Measurements from ENCODE around the gene RAB27B.

The RAB27B gene, protein sequence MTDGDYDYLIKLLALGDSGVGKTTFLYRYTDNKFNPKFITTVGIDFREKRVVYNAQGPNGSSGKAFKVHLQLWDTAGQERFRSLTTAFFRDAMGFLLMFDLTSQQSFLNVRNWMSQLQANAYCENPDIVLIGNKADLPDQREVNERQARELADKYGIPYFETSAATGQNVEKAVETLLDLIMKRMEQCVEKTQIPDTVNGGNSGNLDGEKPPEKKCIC
- 3.1 to 10.4 (median 6.6) reads per million in 3 donors for total RNA-seq

DNA sequence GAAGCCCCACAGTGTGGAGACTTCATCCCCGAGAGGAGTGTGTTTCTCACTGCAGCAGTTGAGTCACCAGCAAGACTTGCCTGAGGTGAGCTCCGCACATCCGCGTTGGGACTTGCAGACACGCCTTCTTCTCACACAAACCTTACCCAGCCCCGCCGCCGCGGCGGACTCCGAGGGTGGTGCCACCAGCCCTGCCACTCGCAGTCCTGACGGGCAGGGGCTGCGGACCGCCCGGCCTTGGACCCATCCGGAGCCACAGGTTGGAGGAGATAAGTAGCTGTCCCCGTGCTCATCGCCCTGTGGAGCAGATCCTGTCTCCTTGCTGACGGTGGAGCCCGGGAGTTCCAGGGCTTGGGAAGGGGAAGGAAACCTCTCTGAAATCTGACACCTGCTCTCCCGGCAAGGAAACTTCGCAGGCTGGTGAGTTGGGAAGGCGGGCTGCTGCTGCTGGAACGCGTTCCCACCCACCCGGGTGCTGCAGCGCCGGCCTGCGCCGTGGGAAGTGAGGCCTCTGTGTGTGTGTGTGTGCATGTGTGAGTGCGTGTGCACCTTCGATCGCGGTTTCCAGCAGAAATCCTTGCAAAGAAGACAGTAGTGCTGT is at the start of gene RAB27B:
TSS of gene RAB27B (plus strand) at position 197 of the 601 bp plus-strand sequence. CDS start 49,109 bp downstream, outside the sequence.
- Histone ChIP-seq H3K4me3 (ENCODE audit: insufficient read depth, low read depth, low read length, poor library complexity, severe bottlenecking) (peak within 1 kb of the TSS; percentile 72), H3K9me3 (ENCODE audit: control insufficient read depth, low read length) (no peaks in the 10 kb centered on the region), H3K4me1 (ENCODE audit: control insufficient read depth, insufficient read depth, low read length, poor library complexity, severe bottlenecking) (peaks cover 5% of the 10 kb centered on the region), H3K27ac (ENCODE audit: insufficient read depth, low read length, poor library complexity, severe bottlenecking) (peak within 1 kb of the TSS; percentile 44), H3K27me3 (replicated peaks; ENCODE audit: control insufficient read depth, insufficient read depth, low read length, poor library complexity, severe bottlenecking) (no peaks in the 10 kb centered on the region), H3K36me3 (ENCODE audit: control insufficient read depth, insufficient read depth, low read length) (no peaks in the 10 kb centered on the region)
- peak; percentile 26 to 36 (median 31) for DNase-seq

DNA sequence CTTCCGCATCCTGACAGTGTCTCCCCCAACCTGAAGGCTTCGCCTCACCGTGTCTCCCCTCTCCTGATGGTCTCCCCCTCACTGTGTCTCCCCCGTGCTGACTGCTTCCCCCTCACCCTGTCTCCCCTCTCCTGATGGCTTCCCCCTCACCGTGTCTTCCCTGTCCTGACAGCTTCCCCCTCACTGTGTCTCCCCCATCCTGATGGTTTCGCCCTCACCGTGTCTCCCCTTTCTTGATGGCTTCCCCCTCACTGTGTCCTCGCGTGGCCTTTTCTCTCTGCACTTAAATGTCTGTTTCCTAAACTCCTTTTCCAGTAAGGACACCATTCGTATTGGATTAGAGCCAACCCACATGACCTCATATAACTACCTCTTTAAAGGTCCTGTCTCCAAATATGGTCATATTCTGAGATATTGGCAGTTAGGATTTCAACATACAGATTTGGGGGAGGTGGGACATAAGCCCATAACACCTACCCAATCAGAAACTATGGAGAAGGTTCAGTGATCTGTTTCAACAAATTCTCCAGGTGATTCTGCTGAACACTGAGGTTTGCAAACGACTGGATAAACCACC is 47.9 kb upstream of the RAB27B start:
- DNase-seq, result no peak
- Histone ChIP-seq H3K36me3 (ENCODE audit: control insufficient read depth, insufficient read depth, low read length) (no peaks in the 10 kb centered on the region), H3K27ac (ENCODE audit: insufficient read depth, low read length, poor library complexity, severe bottlenecking) (no peak overlapping the region), H3K27me3 (replicated peaks; ENCODE audit: control insufficient read depth, insufficient read depth, low read length, poor library complexity, severe bottlenecking) (no peaks in the 10 kb centered on the region), H3K4me3 (ENCODE audit: insufficient read depth, low read depth, low read length, poor library complexity, severe bottlenecking) (no peak overlapping the region), H3K9me3 (ENCODE audit: control insufficient read depth, low read length) (no peaks in the 10 kb centered on the region), H3K4me1 (ENCODE audit: control insufficient read depth, insufficient read depth, low read length, poor library complexity, severe bottlenecking) (no peaks in the 10 kb centered on the region)

DNA sequence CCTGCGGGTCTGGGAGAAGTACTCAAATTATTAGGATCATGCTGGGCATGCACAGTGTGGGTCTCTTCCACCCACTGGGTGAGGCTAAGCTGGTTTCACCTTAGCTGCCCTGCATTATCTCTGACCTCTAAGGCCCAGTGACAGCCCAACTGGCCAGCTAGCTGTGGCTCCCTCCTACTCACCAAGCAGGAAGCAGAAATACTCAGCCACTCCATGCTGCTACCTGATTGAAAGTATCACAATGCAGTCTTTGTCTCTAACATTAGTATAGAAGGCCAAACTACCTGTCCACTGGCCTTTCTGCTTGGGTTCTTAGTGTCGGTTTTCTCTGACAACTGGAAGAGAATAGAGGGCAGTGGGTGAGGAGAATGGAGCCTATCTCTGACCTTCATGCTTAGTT is 47.3 kb upstream of the RAB27B start:
- Histone ChIP-seq H3K4me3 (ENCODE audit: insufficient read depth, low read depth, low read length, poor library complexity, severe bottlenecking) (no peak overlapping the region), H3K27me3 (replicated peaks; ENCODE audit: control insufficient read depth, insufficient read depth, low read length, poor library complexity, severe bottlenecking) (no peaks in the 10 kb centered on the region), H3K36me3 (ENCODE audit: control insufficient read depth, insufficient read depth, low read length) (no peaks in the 10 kb centered on the region), H3K27ac (ENCODE audit: insufficient read depth, low read length, poor library complexity, severe bottlenecking) (no peak overlapping the region), H3K9me3 (ENCODE audit: control insufficient read depth, low read length) (no peaks in the 10 kb centered on the region), H3K4me1 (ENCODE audit: control insufficient read depth, insufficient read depth, low read length, poor library complexity, severe bottlenecking) (no peaks in the 10 kb centered on the region)
- DNase-seq, result no peak

DNA sequence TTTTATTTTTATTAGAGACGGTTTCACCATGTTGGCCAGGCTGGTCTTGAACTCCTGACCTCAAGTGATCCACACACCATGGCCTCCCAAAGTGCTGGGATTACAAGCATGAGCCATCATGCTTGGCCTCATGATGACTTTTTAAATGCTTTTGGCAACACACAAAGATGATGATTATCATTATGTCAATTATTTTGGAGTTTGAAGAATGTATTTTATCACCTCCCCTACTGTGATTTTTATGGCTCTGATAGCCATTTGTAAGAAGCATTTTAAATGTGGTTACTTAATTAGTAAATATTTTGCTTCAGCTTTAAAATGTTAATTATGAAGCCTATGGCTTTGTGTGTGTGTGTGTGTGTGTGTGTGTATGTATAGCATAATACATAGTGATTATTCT is 45.1 kb upstream of the RAB27B start:
- Histone ChIP-seq H3K9me3 (ENCODE audit: control insufficient read depth, low read length) (no peaks in the 10 kb centered on the region), H3K27ac (ENCODE audit: insufficient read depth, low read length, poor library complexity, severe bottlenecking) (no peak overlapping the region), H3K4me1 (ENCODE audit: control insufficient read depth, insufficient read depth, low read length, poor library complexity, severe bottlenecking) (no peaks in the 10 kb centered on the region), H3K27me3 (replicated peaks; ENCODE audit: control insufficient read depth, insufficient read depth, low read length, poor library complexity, severe bottlenecking) (no peaks in the 10 kb centered on the region), H3K36me3 (ENCODE audit: control insufficient read depth, insufficient read depth, low read length) (no peaks in the 10 kb centered on the region), H3K4me3 (ENCODE audit: insufficient read depth, low read depth, low read length, poor library complexity, severe bottlenecking) (no peak overlapping the region)
- no peak for DNase-seq

DNA sequence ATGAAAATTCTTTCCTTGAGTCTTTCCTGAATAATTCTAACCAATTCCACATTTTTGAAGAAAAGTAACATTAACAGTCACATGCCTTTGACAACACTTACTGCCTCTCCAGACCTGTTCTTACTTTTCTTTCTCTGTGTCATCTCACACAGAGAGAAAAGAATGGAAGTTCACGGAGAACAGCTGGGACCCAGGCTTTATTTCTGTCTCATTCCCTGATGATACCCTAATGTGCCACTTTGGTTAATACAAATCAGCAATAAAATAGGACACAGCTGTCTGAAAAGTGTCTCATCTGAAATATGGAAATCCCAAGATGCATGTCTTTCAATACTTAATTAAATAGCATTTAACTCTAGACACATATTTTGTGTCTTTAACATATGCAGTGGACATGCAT is 42.1 kb upstream of the RAB27B start:
- DNase-seq, result no peak
- H3K36me3 ChIP-seq (ENCODE audit: control insufficient read depth, insufficient read depth, low read length), result no peaks in the 10 kb centered on the region
- no peak overlapping the region for H3K27ac ChIP-seq (ENCODE audit: insufficient read depth, low read length, poor library complexity, severe bottlenecking)

DNA sequence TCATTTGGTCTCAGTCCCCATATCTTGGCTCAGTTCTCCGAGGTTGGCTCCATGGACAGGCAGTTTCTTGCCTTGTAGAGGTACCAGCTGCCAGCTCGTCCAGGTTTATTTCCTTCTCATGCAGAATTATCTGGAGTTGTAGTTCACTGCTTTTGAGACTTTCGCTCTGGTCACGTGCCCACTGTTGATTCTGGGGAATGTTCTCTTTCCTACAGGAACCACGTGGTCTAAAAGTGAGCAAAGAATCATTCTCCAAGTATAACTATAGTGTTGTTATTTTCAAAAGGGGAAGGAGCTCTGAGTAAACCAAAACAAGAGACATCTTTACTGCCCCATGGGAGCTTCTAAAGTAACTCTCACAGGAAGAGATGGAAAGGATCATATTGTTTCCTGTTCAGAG is 41.2 kb upstream of the RAB27B start:
- Histone ChIP-seq H3K27ac (ENCODE audit: insufficient read depth, low read length, poor library complexity, severe bottlenecking) (no peak overlapping the region), H3K4me3 (ENCODE audit: insufficient read depth, low read depth, low read length, poor library complexity, severe bottlenecking) (no peak overlapping the region), H3K9me3 (ENCODE audit: control insufficient read depth, low read length) (no peaks in the 10 kb centered on the region), H3K27me3 (replicated peaks; ENCODE audit: control insufficient read depth, insufficient read depth, low read length, poor library complexity, severe bottlenecking) (no peaks in the 10 kb centered on the region), H3K36me3 (ENCODE audit: control insufficient read depth, insufficient read depth, low read length) (no peaks in the 10 kb centered on the region), H3K4me1 (ENCODE audit: control insufficient read depth, insufficient read depth, low read length, poor library complexity, severe bottlenecking) (no peaks in the 10 kb centered on the region)
- DNase-seq, result no peak

More for the DNA sequence above, 42.1 kb upstream of the RAB27B start:
- Histone ChIP-seq H3K4me3 (ENCODE audit: insufficient read depth, low read depth, low read length, poor library complexity, severe bottlenecking) (no peak overlapping the region), H3K9me3 (ENCODE audit: control insufficient read depth, low read length) (no peaks in the 10 kb centered on the region), H3K27me3 (replicated peaks; ENCODE audit: control insufficient read depth, insufficient read depth, low read length, poor library complexity, severe bottlenecking) (no peaks in the 10 kb centered on the region), H3K4me1 (ENCODE audit: control insufficient read depth, insufficient read depth, low read length, poor library complexity, severe bottlenecking) (no peaks in the 10 kb centered on the region)

DNA sequence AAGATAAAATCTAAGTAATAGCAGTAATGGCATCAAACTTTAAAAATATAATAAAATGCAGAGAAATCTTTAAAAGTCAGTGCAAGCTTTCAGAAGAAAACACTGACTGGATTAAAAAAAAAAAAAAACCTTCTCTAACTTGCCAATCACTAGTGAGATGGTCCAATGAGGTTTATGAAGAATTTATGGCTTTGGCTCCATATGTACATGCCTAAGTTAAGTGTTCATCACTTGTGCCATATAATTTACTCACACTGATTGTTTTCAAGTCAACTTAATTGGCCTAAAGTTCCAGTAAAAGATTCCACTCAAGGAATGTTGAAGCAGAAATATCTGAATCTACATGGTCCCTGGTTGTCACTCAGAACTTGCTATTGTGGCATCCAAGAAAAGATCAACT is 40.7 kb upstream of the RAB27B start:
- Histone ChIP-seq H3K4me1 (ENCODE audit: control insufficient read depth, insufficient read depth, low read length, poor library complexity, severe bottlenecking) (no peaks in the 10 kb centered on the region), H3K4me3 (ENCODE audit: insufficient read depth, low read depth, low read length, poor library complexity, severe bottlenecking) (no peak overlapping the region), H3K36me3 (ENCODE audit: control insufficient read depth, insufficient read depth, low read length) (no peaks in the 10 kb centered on the region), H3K9me3 (ENCODE audit: control insufficient read depth, low read length) (no peaks in the 10 kb centered on the region), H3K27me3 (replicated peaks; ENCODE audit: control insufficient read depth, insufficient read depth, low read length, poor library complexity, severe bottlenecking) (no peaks in the 10 kb centered on the region), H3K27ac (ENCODE audit: insufficient read depth, low read length, poor library complexity, severe bottlenecking) (no peak overlapping the region)
- DNase-seq, result no peak

DNA sequence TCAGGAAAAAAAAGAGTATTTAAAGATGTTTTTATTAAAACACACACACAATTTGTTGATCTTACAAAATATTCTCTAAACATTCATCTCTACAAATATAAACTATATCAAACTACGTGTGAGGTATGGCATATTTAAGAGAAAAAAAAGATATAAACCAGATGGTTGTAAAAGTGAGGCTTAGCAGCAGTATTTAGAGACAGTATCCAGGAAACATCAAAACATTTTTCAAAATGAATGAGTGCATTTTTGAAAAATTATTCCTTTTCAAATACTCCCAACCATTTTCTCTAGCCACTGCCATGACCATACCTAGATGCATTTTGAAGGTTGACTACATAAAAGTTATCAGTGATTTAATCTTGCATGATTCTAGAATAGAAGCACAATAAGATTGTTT is 38.2 kb upstream of the RAB27B start:
- Histone ChIP-seq H3K4me1 (ENCODE audit: control insufficient read depth, insufficient read depth, low read length, poor library complexity, severe bottlenecking) (no peaks in the 10 kb centered on the region), H3K4me3 (ENCODE audit: insufficient read depth, low read depth, low read length, poor library complexity, severe bottlenecking) (no peak overlapping the region), H3K9me3 (ENCODE audit: control insufficient read depth, low read length) (no peaks in the 10 kb centered on the region), H3K27ac (ENCODE audit: insufficient read depth, low read length, poor library complexity, severe bottlenecking) (no peak overlapping the region), H3K27me3 (replicated peaks; ENCODE audit: control insufficient read depth, insufficient read depth, low read length, poor library complexity, severe bottlenecking) (no peaks in the 10 kb centered on the region), H3K36me3 (ENCODE audit: control insufficient read depth, insufficient read depth, low read length) (no peaks in the 10 kb centered on the region)
- DNase-seq, result no peak

DNA sequence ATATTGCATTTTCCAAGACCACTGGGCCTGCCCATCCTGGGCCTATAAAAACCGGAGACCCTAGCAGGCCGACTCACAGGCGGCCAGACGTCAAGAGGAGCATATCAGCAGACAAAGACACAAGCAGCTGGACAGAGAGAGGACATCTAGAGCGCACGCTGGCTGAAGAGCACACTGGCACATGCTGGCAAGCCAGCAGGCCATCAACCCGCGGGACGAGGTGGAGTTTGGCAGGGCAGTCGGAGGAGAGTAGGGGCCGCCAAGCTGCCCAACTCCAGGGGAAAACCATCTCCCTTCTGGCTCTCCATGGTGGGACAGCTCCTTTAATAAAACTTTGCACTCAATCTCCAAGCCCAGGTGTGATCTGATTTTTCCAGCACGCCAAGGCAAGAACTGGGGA is 36.6 kb upstream of the RAB27B start:
- no peak for DNase-seq
- no peaks in the 10 kb centered on the region for H3K27me3 ChIP-seq (replicated peaks; ENCODE audit: control insufficient read depth, insufficient read depth, low read length, poor library complexity, severe bottlenecking)
- H3K36me3 ChIP-seq (ENCODE audit: control insufficient read depth, insufficient read depth, low read length), result no peaks in the 10 kb centered on the region
- H3K9me3 ChIP-seq (ENCODE audit: control insufficient read depth, low read length), result no peaks in the 10 kb centered on the region
- H3K4me1 ChIP-seq (ENCODE audit: control insufficient read depth, insufficient read depth, low read length, poor library complexity, severe bottlenecking), result no peaks in the 10 kb centered on the region
- H3K27ac ChIP-seq (ENCODE audit: insufficient read depth, low read length, poor library complexity, severe bottlenecking), result no peak overlapping the region
- H3K4me3 ChIP-seq (ENCODE audit: insufficient read depth, low read depth, low read length, poor library complexity, severe bottlenecking), result no peak overlapping the region

DNA sequence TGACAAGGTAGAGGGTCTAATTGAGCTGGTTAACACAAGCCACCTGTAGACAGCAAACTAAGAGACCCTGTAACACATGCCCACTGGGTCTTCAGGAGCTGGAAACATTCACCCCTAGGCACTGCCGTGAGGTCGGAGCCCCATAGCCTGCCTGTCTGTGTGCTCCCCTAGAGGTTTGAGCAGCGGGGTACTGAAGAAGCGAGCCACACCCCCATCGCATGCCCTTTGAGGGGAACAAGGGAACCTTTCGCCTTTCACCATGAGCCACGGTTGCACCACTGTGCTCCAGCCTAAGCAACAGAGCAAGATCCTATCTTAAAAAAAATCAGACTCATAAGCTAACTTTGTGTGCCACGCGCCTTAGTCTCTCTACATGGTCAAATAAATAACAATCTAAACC is 36.2 kb upstream of the RAB27B start:
- Histone ChIP-seq H3K4me3 (ENCODE audit: insufficient read depth, low read depth, low read length, poor library complexity, severe bottlenecking) (no peak overlapping the region), H3K9me3 (ENCODE audit: control insufficient read depth, low read length) (no peaks in the 10 kb centered on the region), H3K36me3 (ENCODE audit: control insufficient read depth, insufficient read depth, low read length) (no peaks in the 10 kb centered on the region), H3K4me1 (ENCODE audit: control insufficient read depth, insufficient read depth, low read length, poor library complexity, severe bottlenecking) (no peaks in the 10 kb centered on the region), H3K27ac (ENCODE audit: insufficient read depth, low read length, poor library complexity, severe bottlenecking) (no peak overlapping the region), H3K27me3 (replicated peaks; ENCODE audit: control insufficient read depth, insufficient read depth, low read length, poor library complexity, severe bottlenecking) (no peaks in the 10 kb centered on the region)
- DNase-seq, result no peak

All from effector memory CD4-positive, alpha-beta T cell (primary cell).